Mononuclear cell (primary cell): ENCODE results near the gene SLC39A7. TPM values are rescaled to one million over a fixed set of nuclear protein-coding genes. Genes with fewer than 3 reads are reported as not detected.

Experiments
- H3K27me3 ChIP-seq: 2 replicates; pipeline ENCODE4 v1.6.0; 2011; ENCODE audit warnings: low read length, control low read depth; ENCODE audit not compliant: insufficient read depth
- H3K4me1 ChIP-seq: 2 replicates; pipeline ENCODE4 v1.5.1; 2011; ENCODE audit warnings: mild to moderate bottlenecking, low read length, control low read depth; ENCODE audit not compliant: insufficient read depth
- H3K4me3 ChIP-seq: 2 replicates; pipeline ENCODE4 v1.5.1; 2011; ENCODE audit warnings: mild to moderate bottlenecking, low read length, moderate library complexity
- H3K9me3 ChIP-seq: 2 replicates; pipeline ENCODE4 v1.5.1; 2011; ENCODE audit warnings: low read depth, mild to moderate bottlenecking, control low read depth, low read length
- total RNA-seq: library from RNA; depleted of rRNA; stranded (reverse); fragments of >200 nt; gene quantifications from one replicate; pipeline ENCODE4 v1.2.3, GENCODE V29; 2012

SLC39A7 gene
- total RNA-seq, 1 donor = 10.7 TPM

DNA sequence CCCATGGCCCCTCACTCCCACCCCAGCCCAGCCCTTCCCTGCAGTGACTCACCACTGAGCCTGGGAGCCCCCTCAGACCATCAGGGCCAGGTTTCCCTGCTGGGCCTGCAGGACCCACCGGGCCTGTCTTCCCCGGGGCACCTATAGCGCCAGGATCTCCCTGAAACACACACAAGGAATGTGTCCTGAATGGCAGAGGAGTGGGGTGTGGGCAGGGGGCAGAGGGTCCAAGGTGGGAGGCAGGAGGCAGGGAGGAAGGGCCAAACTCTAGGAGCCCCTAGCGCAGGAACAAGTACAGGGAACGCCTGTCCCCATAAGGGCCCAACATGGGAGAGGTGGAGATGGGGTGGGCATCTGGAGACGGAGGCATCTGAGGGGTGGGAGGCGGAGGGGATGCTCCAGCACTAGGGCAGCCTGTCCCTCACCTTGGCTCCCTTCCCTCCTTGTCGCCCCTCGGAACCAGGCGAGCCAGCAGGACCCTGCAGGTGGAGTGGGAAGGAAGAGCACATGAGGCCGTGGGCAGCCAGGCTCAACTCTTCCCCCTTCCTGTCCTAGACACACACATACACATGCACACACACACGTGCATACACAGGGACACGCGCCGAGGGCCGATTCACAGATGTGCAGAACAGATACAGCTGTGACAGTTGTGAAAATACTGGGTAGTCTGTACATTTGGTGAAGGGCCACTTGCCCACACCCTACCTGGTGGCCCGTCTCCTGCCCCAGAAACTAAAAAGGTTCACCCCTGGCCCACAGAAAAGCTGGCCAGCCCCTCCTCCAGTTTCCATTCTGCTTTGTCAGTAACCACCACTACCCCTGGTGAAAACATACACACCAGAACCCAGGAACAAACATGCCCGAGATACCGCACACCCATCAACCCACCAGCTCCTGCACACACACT, 33.0 kb upstream of the SLC39A7 start:
- H3K4me1 ChIP-seq = no peaks in the 10 kb centered on the region
- H3K4me3 ChIP-seq = no peak overlapping the region
- H3K27me3 ChIP-seq = no peaks in the 10 kb centered on the region
- H3K9me3 ChIP-seq = no peaks in the 10 kb centered on the region

DNA sequence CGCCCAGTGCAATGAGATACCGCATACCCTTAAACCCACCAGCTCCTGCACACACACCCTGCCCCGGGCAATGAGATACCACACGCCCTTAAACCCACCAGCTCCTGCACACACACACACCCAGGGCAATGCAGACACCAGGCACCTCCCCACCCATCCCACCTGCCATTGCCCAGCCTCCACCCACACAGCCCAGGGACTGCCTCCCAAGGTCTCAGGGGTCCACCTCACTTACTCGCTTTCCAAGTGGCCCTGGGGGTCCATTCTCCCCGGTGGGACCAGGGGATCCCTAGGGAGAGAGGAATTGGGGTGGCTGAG, 32.4 kb upstream of the SLC39A7 start:
- Histone ChIP-seq H3K9me3 (no peaks in the 10 kb centered on the region), H3K4me1 (no peaks in the 10 kb centered on the region), H3K4me3 (no peak overlapping the region), H3K27me3 (no peaks in the 10 kb centered on the region)

DNA sequence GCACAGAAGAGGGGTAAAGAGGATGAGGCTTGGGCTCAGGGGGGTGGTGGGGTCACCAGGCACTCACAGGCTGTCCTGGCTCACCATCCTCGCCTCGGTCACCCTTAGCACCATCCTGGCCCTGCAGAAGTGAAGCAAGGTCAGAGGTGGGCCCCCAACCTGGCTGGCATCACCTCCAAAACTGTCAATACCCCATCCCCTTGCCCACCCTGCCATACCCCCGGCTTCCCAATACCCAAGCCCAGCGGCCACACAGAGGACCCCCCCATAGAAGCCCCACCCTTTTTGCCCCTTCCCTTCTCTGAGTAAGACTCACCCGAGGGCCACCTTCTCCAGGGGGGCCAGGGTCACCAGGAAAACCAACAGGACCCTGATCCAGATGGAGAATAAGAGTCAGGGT, 32.0 kb upstream of the SLC39A7 start:
- no peaks in the 10 kb centered on the region for H3K27me3 ChIP-seq
- no peaks in the 10 kb centered on the region for H3K4me1 ChIP-seq
- no peak overlapping the region for H3K4me3 ChIP-seq
- H3K9me3 ChIP-seq = no peaks in the 10 kb centered on the region

DNA sequence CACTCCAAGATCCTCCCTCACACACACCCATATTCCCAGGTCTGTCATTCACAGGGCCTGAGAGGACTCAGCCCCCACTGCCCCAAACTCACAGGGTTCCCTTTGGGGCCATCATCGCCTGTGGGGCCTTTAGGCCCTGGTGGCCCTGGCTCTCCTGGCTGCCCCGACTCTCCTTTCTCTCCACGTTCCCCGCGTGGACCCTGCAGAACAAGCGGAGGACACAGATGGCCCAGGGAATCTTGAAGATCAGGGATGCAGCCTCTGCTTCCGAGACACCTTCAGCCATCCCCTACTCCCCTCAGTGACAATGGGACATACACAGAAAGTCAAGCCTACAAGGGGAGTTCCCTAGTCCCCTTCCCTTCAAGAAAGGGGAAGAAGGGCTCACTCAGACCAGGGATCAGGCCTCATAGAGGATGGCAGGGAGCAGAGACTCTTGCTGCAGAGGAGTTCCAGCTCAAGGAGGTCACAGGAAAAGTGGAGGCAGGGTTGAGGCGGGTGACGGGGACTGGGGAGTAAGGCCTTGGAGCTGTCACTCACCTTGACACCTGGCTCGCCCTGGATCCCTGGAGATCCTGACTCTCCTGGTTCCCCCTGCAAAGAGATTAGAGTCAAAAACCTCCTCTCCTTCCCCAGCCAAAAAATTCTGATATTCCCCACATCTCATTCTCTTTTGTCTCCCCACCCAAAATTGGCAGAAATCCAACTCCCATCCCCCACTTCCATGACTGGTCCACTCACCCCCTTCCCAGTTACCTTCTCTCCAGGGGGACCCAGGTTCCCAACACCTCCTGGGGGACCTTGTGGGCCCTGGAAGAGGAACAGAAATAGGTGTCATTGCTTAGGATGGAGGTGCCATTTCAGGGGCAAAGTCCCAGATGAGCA, 31.1 kb upstream of the SLC39A7 start:
- Histone ChIP-seq H3K9me3 (no peaks in the 10 kb centered on the region), H3K27me3 (no peaks in the 10 kb centered on the region), H3K4me1 (no peaks in the 10 kb centered on the region), H3K4me3 (no peak overlapping the region)

DNA sequence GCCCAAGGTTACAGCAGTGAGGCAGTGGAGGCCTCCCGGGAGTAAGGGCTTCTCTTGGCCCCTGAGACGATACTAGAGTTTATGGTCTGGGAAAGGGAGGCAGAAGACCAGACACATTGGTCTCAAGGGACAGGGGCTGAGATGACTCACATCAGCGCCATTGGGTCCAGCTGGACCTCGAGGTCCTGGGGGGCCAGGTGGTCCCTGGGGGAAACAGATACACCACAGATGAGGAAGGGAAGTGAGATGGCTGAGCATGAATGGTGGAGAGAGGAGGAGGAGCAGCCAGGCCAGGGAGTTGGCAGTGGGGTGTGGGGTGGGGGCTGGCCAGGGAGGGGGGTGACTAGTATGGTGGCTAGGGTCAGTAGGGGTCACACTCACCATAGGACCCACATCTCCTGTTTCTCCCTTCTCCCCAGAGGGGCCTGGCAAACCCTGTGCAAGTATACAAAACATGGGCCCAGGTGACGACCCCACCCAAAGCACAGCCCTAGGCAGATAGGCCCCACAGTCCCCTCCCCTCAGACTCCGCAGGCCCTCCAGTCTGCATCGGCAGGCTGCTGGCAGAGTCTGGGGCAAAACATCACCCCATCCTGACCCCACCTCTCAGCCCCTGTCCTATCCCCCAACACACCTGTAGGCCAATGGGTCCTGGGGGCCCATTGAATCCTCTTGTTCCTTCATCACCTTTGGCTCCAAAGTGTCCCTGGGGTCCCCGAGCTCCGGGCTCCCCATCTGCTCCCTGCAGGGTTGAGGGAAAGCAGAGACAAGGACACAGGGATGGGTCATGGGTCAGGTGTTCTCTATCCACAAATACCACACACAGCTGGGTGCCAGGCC, 30.3 kb upstream of the SLC39A7 start:
- no peaks in the 10 kb centered on the region for H3K27me3 ChIP-seq
- no peaks in the 10 kb centered on the region for H3K4me1 ChIP-seq
- H3K9me3 ChIP-seq = no peaks in the 10 kb centered on the region
- no peak overlapping the region for H3K4me3 ChIP-seq

DNA sequence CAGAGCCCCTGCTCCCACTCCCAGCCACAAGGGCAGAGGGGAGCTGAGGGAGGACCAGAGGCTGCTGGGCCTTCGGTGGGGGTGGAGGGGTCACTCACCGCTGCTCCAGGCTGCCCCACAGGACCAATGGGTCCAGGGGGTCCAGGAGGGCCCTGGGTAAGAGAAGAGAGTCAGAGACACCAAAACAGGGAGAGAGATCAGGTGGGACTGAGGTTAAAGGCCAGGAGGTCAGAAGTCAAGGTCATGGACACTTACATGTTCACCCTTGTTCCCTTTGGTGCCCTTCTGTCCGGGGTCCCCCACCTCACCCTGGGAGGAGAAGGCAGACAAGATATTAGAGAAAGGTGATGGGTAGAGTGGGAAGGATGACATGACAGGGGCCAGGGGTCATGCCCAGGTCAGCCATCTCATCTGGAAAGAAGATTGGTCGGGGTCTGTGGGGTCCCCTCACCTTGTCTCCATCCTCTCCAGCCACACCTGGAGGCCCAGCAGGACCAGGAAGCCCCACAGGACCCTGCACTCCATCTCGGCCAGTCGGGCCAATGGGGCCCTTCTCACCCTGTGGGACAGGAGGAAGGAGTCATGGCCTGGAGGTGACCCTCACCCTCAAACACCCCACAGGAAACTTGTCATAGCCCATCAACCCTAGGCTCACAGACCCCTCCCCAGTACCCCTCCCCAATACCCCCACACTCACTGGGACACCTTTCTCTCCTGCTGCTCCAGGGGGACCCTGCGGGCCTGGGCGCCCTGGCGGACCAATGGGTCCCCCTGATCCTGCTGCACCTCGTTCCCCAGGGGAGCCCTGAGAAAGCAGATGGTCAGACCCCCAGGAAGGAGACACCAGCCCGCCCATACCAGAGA, 29.4 kb upstream of the SLC39A7 start:
- Histone ChIP-seq H3K9me3 (no peaks in the 10 kb centered on the region), H3K27me3 (no peaks in the 10 kb centered on the region), H3K4me1 (no peaks in the 10 kb centered on the region), H3K4me3 (no peak overlapping the region)

DNA sequence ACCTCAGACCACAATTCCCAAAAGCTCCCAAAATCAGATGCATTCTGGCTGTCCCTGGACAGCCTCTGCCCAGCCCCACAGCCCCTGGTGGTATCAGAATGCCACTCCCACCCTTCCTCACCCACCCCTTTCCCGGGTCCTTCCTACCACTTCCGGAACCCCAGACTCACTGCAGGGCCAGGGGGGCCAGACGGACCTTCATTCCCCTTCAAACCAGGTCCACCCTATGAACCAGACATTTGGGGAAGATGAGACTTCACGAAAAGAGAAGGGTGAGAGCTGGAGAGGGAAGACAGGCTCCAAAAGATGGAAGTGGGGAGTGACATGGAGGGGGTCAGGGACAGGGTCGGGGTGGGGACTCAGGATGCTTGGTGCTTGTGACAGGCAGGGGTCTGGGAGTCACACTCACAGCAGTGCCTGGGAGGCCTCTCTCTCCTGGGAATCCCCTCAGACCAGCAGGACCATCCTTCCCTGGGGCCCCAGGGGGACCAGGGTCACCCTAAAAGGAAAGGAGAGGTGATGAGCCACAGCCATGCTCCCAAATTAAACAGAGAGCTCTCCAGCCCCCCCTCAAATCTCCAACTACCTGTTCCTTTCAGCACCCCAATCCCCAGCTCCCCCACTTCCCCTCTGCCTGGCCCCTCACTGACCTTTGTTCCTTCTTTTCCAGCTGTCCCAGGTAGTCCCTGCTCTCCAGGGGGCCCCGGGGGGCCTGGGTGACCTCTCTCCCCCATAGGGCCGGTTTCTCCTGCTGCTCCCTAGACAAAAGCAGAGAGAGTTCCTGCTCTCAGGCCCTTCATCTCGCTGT, 28.6 kb upstream of the SLC39A7 start:
- Histone ChIP-seq H3K27me3 (no peaks in the 10 kb centered on the region), H3K4me3 (no peak overlapping the region), H3K9me3 (no peaks in the 10 kb centered on the region), H3K4me1 (no peaks in the 10 kb centered on the region)

DNA sequence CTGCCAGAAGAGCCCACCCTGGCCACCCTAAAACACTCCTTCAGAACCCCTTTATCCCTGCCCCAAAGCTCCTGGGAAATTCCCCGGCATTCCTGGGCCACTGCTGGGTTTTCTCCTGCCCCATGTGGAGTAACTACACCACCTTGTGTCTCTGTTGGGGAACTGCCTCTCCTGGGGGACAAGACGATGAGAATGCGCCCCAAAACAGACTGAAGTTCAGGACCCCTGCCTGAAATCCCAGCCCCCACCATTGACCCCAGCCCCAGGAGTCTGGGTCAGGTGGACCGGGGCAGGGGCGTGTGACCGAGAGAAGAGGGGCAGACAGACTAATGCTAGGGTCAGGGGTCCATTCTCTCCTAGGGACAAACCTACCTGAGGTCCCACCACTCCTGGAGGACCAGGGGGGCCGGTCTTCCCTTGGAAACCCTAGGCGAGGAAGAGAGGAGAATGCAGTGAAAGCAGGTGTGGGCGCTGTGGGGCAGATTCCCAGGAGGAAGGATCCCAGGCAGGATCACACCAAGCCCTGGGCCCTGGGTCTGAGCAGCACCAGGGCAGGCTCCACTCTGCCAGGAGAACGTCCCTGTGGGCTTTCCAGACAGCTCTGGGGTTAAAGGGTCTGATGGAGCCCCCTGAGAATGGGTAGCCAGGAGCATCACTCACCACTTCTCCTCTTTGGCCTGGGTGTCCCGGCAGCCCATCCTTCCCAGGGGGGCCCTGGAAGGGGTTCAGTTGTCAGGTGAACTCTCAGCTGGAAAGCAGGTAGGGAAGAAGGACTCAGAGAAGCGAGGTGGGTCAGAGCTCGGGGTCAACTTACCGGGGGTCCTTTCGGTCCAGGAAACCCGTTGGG, 27.8 kb upstream of the SLC39A7 start:
- no peaks in the 10 kb centered on the region for H3K4me1 ChIP-seq
- H3K27me3 ChIP-seq = no peaks in the 10 kb centered on the region
- no peak overlapping the region for H3K4me3 ChIP-seq
- H3K9me3 ChIP-seq = no peaks in the 10 kb centered on the region

DNA sequence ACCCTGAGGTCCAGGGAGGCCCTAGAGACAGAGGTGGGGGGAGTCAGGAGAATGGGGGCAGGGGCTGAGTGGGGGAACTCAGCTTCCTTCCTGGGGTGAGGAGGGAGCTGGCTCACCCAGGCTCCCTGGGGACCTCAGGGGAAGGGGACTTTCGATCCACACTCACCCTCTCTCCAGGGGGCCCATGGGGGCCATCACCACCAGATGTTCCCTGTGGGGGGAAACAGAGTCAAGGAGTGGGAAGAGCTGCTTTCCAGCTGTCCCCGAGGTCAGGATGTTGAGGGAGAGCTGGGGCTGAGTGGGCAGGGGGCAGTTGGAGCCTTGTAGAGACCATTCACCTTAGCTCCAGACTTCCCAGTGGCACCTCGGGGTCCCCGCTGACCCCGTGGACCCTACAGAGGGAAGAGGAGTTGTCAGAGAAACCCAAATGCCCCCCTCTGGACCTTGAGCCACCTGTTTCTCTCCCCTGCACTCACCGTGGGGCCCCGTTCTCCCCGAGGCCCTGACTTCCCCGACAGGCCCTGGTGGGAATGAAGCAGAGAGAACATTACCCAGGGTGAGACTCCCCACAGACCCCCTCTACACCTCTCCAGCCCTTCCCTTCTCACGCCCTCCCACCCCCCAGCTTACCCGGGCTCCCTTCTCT, 27.0 kb upstream of the SLC39A7 start:
- Histone ChIP-seq H3K4me3 (no peak overlapping the region), H3K4me1 (no peaks in the 10 kb centered on the region), H3K27me3 (no peaks in the 10 kb centered on the region), H3K9me3 (no peaks in the 10 kb centered on the region)

DNA sequence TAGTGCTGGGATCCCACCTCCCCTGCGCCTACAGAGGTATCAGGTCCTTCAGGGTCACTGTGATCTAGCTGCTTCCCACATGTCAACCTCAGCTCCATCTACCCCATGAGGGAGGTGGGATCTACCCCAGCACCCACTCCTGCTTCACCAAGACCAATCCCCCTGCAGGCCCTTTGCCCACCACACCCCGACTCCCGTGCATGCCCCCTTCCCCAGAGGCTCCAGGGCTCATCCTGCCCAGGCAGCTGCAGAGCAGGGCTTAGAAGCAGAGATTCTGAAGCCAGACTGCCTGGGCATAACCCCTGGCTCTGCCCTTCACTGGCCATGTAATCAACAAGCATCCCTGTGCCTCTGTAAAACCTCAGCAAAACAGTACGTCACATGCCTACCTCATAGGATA, 25.9 kb upstream of the SLC39A7 start:
- H3K4me1 ChIP-seq = no peaks in the 10 kb centered on the region
- H3K9me3 ChIP-seq = no peaks in the 10 kb centered on the region
- H3K27me3 ChIP-seq = no peaks in the 10 kb centered on the region
- H3K4me3 ChIP-seq = no peak overlapping the region

DNA sequence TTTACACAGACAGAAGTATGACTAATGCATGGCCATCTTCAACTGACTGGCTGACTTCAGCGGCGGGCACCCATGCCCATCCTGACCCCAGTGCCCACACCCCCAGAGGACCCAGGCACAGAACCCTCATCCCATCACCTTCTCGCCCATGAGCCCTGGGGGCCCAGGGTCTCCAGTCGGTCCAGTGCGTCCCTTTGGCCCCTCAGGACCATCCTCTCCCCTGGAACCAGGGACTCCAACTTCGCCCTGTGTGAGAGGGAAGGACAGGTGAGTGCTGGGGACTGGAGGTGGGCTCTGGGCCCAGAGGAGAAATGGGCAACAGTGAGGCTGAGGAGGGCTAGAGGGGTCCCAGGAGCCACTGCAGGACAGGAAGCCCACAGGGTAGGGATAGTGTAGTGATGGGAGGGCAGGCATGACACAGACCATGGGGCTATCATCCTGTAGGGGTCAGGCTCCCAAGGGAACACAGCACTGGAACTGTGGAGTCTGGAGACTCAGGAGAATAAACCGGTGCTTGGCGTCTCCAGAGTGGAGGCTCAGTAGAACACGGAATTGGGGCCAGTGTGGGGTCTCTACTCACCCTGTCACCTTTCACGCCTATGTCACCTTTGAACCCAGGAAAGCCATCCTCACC, 25.1 kb upstream of the SLC39A7 start:
- Histone ChIP-seq H3K4me1 (no peaks in the 10 kb centered on the region), H3K4me3 (no peak overlapping the region), H3K27me3 (no peaks in the 10 kb centered on the region), H3K9me3 (no peaks in the 10 kb centered on the region)

DNA sequence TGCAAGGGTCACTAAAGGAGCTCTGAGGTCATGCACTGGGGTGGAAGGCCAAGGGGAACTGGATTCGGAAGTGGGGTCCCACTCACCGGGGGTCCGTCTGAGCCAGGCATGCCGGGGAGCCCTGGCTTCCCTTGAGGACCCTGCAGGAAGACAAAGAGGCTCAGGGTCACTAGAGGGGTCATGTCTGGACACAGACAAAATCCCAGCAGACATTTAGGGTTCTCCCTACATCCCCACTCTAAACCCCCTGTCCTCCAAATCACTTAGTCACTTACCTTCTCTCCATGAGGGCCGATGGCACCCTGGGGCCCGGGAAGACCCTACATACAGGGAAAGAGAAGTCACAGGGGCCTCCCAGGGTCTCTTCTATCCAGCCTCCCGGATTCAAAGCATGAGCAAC, 23.8 kb upstream of the SLC39A7 start:
- no peaks in the 10 kb centered on the region for H3K27me3 ChIP-seq
- H3K9me3 ChIP-seq = no peaks in the 10 kb centered on the region
- no peak overlapping the region for H3K4me3 ChIP-seq
- no peaks in the 10 kb centered on the region for H3K4me1 ChIP-seq
